ENCODE results near the gene TEX14. TPM values are rescaled to one million over a fixed set of nuclear protein-coding genes. Genes with fewer than 3 reads are reported as not detected.

Gene TEX14
- total and polyA plus RNA-seq, 8 donors: 0.47 to 2.1 (median 1.3) TPM

DNA sequence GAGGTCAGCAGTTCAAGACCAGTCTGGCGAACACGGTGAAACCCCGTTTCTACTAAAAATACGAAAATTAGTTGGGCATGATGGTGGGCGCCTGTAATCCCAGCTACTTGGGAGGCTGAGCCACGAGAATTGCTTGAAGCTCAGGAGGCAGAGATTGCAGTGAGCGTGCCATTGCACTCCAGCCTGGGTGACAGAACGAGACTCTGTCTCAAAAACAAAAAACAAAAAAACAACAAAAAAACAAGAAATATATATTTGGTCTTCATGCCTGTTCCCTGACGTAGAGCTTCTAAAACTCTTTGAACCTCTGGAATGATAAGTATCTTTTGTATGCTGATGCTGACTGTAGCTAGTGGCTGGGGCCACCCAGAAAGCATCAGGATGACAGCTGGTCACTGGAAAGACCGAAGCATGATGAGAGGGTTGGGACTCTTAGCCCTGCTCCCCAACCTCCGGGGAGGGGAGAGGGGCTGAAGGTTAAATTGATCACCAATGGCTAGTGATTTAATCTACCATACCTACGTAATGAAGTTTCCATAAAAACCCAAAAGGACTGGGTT lies 54.8 kb downstream of the TEX14 start:
- Histone ChIP-seq H3K27ac (no peak overlapping the region), H3K36me3 (no peaks in the 10 kb centered on the region), H3K9me3 (no peaks in the 10 kb centered on the region), H3K4me1 (peaks cover 4 to 5% of the 10 kb centered on the region in 2 donors), H3K4me3 (no peak overlapping the region), H3K27me3 (no peaks in the 10 kb centered on the region)
- intact Hi-C loops (cut with DNase I): no loop called here
- TF ChIP-seq, protein P1, sequence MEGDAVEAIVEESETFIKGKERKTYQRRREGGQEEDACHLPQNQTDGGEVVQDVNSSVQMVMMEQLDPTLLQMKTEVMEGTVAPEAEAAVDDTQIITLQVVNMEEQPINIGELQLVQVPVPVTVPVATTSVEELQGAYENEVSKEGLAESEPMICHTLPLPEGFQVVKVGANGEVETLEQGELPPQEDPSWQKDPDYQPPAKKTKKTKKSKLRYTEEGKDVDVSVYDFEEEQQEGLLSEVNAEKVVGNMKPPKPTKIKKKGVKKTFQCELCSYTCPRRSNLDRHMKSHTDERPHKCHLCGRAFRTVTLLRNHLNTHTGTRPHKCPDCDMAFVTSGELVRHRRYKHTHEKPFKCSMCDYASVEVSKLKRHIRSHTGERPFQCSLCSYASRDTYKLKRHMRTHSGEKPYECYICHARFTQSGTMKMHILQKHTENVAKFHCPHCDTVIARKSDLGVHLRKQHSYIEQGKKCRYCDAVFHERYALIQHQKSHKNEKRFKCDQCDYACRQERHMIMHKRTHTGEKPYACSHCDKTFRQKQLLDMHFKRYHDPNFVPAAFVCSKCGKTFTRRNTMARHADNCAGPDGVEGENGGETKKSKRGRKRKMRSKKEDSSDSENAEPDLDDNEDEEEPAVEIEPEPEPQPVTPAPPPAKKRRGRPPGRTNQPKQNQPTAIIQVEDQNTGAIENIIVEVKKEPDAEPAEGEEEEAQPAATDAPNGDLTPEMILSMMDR (IDR thresholded peaks at IDR 0.05): no peak
- no peak for DNase-seq
- ATAC-seq: no peak

DNA sequence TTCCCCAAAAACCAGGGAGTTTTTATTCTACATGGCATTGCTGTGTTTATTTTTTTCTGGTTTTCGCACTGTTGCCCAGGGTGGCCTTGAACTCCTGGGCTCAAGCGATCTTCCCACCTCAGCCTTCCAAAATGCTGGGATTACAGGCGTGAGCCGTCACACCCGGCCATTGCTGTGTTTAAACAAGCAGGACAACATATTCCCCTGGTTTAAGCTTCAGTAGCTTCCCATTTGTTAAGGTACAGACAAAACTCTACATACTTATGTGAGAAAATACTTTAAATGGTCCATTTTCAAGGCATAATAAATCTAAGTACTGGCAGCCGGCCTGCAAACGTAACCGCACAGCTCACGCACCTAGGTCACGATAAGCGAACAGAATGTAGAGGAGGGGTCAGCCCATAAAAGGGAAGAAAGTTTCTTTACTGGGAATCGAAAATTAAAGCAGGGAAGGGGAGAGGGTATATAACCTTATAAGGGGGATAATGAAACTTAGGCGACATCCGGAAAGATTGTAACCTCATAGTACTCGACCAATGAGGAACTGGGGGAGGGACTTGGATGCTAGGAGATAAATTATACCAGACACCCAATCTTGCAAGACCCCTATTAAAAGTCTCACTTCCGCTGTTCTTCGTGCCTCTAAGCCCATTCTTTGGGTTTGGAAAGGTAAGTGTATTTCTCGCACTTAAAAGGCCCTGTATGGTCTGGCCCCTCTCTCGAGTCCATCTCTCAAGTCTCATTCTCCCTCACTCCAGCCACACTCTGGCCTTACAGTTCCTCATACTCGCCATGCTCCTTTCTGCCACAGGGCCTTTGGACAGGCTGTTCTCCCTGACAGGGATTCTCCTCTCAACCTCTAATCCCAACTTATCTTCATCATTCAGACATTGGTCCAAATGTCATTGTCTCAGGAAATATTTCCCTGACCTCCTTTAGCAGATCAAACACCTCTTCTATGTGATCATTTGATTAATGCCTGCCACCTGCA lies 59.2 kb downstream of the TEX14 start:
- H3K27ac ChIP-seq: peak overlapping the region; percentile 87 to 92
- intact Hi-C loops (cut with DNase I): no loop called here

DNA sequence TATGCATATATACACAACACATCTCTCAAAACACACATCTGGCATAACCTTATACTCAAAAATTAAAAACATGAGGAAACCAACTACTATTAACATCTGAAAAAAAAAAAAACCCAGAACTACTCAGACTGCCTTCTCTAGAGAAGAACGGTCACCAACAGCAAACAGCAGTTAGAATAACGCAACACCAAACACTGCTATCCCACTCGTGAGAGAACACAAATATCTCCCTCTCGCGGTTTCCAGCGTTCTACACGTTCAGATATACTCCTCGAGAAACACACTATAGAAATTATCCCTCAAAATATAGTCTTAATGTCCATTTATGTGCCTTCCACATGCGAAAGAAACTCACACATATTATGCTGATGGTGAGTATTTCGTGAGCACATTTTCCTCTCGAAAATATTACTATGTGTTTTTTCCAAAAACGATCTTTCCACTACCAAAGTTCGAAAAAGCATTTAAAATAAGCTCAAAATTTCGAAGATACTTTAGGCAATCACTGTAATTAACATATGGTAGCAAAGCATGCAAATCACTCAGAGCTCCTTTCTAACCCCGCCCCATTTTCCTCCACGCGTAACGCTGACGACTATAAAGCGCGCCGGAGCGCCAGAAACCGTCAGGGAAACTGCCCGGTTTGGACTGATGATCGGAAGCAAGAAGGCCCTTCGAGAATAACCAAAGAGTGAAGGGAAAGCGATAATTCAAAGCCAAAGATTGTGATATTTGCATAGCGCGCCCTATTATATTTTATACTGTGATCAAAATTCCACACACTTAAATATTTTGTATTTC lies 60.1 kb downstream of the TEX14 start:
- peak; percentile 94 to 98 (median 96) for DNase-seq
- peak; percentile 97 for ATAC-seq
- Histone ChIP-seq H3K4me3 (peak overlapping the region; percentile 27 to 38), H3K27ac (peak overlapping the region; percentile 87 to 92), H3K4me1 (peaks cover 8 to 16% of the 10 kb centered on the region in 2 donors), H3K9me3 (no peaks in the 10 kb centered on the region), H3K36me3 (no peaks in the 10 kb centered on the region), H3K27me3 (no peaks in the 10 kb centered on the region)
- intact Hi-C loops (cut with DNase I): no loop called here
- TF ChIP-seq, protein P1 (IDR thresholded peaks at IDR 0.05): peak in 1 of 2 donors; percentile 15

More for the DNA sequence above, 59.2 kb downstream of the TEX14 start:
- Histone ChIP-seq H3K9me3 (no peaks in the 10 kb centered on the region), H3K4me3 (peak overlapping the region; percentile 27 to 38), H3K4me1 (peaks cover 8% of the 10 kb centered on the region in 2 donors), H3K27me3 (no peaks in the 10 kb centered on the region), H3K36me3 (no peaks in the 10 kb centered on the region)
- no peak for DNase-seq
- ATAC-seq: no peak
- TF ChIP-seq, protein P1 (IDR thresholded peaks at IDR 0.05): no peak

DNA sequence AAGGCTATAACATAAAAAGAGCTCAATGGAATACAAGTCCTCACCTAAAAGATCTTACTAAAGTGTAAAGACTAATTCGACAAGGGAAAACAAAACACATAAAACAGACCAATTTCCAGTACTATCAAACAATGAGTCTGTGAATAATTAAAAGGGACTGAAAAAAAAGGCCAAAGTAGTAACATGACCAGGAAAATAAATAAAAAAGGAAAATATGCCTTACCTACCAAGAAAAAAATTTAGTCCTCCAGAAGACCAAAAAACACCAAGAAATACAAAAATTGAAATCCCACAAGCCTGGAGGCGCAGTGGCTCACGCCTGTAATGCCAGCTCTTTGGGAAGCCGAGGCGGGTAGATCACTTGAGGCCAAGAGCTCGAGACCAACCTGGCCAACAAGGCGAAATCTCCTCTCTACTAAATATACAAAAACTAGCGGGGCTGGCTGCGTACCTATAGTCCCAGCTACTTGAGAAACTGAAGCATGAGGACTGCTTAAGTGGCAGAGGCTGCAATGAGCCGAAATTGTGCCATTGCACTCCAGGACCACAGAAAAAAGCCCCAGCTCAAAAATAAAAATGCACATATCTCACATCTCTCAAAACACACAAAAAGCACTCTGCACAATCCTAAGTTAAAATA lies 60.8 kb downstream of the TEX14 start:
- H3K27me3 ChIP-seq: no peaks in the 10 kb centered on the region
- no peaks in the 10 kb centered on the region for H3K9me3 ChIP-seq
- H3K27ac ChIP-seq: peak overlapping the region; percentile 87 to 92
- H3K4me3 ChIP-seq: no peak overlapping the region
- TF ChIP-seq, protein P1 (IDR thresholded peaks at IDR 0.05): no peak
- DNase-seq: peak in 1 of 4 donors; percentile 85
- intact Hi-C loops (cut with DNase I): no loop called here
- H3K4me1 ChIP-seq: peaks cover 8 to 18% of the 10 kb centered on the region in 2 donors
- H3K36me3 ChIP-seq: no peaks in the 10 kb centered on the region
- peak; percentile 16 for ATAC-seq
